Fibroblast of lung (primary cell): ENCODE results near the gene NDC80. TPM values are rescaled to one million over a fixed set of nuclear protein-coding genes. Genes with fewer than 3 reads are reported as not detected.

ENCODE experiments used
- DNase-seq, 2 donors: peaks; one replicate each; pipeline versions ENCODE4 v3.0.0 to v3.0.0-alpha.2; 2010; ENCODE audit warnings: low read depth in 2 of 2
- H2AFZ ChIP-seq: 2 replicates; pipeline ENCODE4 v1.5.1; 2012; ENCODE audit warnings: low read length, control low read depth, inconsistent platforms
- H3K27ac ChIP-seq: 2 replicates; pipeline ENCODE4 v1.5.1; 2011; ENCODE audit warnings: low read length, control low read depth; ENCODE audit not compliant: insufficient read depth
- H3K27me3 ChIP-seq: 2 replicates; pipeline ENCODE4 v1.5.1; 2011; ENCODE audit warnings: mild to moderate bottlenecking, low read length; ENCODE audit not compliant: control insufficient read depth, insufficient read depth
- H3K36me3 ChIP-seq: 2 replicates; pipeline ENCODE4 v1.5.1; 2011; ENCODE audit warnings: low read length; ENCODE audit not compliant: control insufficient read depth, insufficient read depth
- H3K4me1 ChIP-seq: 2 replicates; pipeline ENCODE4 v1.5.1; 2011; ENCODE audit warnings: low read length; ENCODE audit not compliant: control insufficient read depth, insufficient read depth; ENCODE audit errors: extremely low read depth
- H3K4me2 ChIP-seq: 2 replicates; pipeline ENCODE4 v1.5.1; 2011; ENCODE audit warnings: low read length, control low read depth; ENCODE audit not compliant: insufficient read depth; ENCODE audit errors: extremely low read depth
- H3K4me3 ChIP-seq, 4 experiments: fragments of 200-600 bp in 1 of 4; sonication (generic) in 1 of 4; replicated peaks in 1 of 4; 2 replicates each; pipeline ENCODE4 v1.5.1; 2011 to 2016; ENCODE audit warnings: low read length in 4 of 4, low read depth in 3 of 4, mild to moderate bottlenecking in 3 of 4, control low read depth in 2 of 4, inconsistent platforms in 1 of 4, mixed read lengths in 1 of 4; ENCODE audit not compliant: insufficient read depth in 1 of 4; ENCODE audit errors: control extremely low read depth in 1 of 4
- H3K79me2 ChIP-seq: 2 replicates; pipeline ENCODE4 v1.5.1; 2012; ENCODE audit warnings: mild to moderate bottlenecking, low read length, inconsistent platforms; ENCODE audit not compliant: control insufficient read depth, insufficient read depth
- H3K9ac ChIP-seq: 2 replicates; pipeline ENCODE4 v1.5.1; 2011; ENCODE audit warnings: mild to moderate bottlenecking, low read length, control low read depth; ENCODE audit not compliant: insufficient read depth
- H3K9me3 ChIP-seq: 2 replicates; pipeline ENCODE4 v1.5.1; 2012; ENCODE audit warnings: low read depth, low read length; ENCODE audit not compliant: control insufficient read depth, insufficient read depth
- H4K20me1 ChIP-seq: 2 replicates; pipeline ENCODE4 v1.5.1; 2011; ENCODE audit warnings: low read length; ENCODE audit not compliant: control insufficient read depth, insufficient read depth; ENCODE audit errors: extremely low read depth
- EZH2 ChIP-seq: IDR thresholded peaks from 2 replicates; pipeline ENCODE4 v1.5.1; 2012; ENCODE audit warnings: low read length, control low read depth, mild to moderate bottlenecking; ENCODE audit errors: missing control alignments
- polyA plus RNA-seq, 2 donors: library from polyadenylated mRNA; depleted of rRNA in 1 of 2; stranded (reverse) in 1 of 2; unstranded in 1 of 2; fragments of >200 nt; gene quantifications; 2 replicates each; pipeline ENCODE4 v1.2.1, GENCODE V29; 2011 to 2012; ENCODE audit warnings: missing spikeins in 1 of 2
- total RNA-seq: library from RNA; depleted of rRNA; stranded (reverse); fragments of >200 nt; gene quantifications from 2 replicates; pipeline ENCODE4 v1.2.1, GENCODE V29; 2014
- TF ChIP-seq, protein P1 (sequence below), 2 donors: IDR thresholded peaks in 1 of 2; conservative IDR thresholded peaks in 1 of 2; 1 replicate in 1 of 2; 2 replicates in 1 of 2; pipeline ENCODE4 v1.5.1; 2011 to 2012; ENCODE audit warnings: low read length in 2 of 2, control low read depth in 1 of 2, inconsistent platforms in 1 of 2, low read depth in 1 of 2, mild to moderate bottlenecking in 1 of 2

The NDC80 gene
- total and polyA plus RNA-seq, 2 donors (not counting 1 experiment from before 2014, with no cell fraction given): 8.3 to 9.7 TPM

DNA sequence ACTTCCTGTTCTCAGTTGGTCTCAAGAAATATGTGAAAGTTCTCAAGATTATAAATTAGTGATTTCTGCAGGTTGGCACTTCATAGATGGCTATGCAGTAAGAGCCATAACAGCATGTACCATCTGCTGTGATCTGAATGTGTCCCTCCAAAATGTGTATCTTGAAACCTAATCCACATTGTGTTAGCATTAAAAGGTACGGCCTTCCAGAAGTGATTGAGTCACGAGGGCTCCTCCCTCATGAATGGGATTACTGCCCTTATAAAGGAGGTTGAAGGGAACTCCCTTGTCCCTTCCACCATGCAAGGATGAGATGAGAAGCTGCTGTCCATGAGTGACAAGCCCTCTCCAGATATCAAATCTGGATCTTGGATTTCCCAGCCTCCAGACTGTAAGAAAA is 45.0 kb upstream of the NDC80 start:
- Histone ChIP-seq H3K4me3 (no peak overlapping the region), H3K79me2 (no peaks in the 10 kb centered on the region), H3K4me1 (no peaks in the 10 kb centered on the region), H3K27ac (no peak overlapping the region), H3K27me3 (no peaks in the 10 kb centered on the region), H2AFZ (no peak overlapping the region), H3K36me3 (no peaks in the 10 kb centered on the region), H3K9me3 (no peaks in the 10 kb centered on the region), H3K4me2 (no peak overlapping the region), H3K9ac (no peak overlapping the region), H4K20me1 (no peaks in the 10 kb centered on the region)
- TF ChIP-seq, protein P1, sequence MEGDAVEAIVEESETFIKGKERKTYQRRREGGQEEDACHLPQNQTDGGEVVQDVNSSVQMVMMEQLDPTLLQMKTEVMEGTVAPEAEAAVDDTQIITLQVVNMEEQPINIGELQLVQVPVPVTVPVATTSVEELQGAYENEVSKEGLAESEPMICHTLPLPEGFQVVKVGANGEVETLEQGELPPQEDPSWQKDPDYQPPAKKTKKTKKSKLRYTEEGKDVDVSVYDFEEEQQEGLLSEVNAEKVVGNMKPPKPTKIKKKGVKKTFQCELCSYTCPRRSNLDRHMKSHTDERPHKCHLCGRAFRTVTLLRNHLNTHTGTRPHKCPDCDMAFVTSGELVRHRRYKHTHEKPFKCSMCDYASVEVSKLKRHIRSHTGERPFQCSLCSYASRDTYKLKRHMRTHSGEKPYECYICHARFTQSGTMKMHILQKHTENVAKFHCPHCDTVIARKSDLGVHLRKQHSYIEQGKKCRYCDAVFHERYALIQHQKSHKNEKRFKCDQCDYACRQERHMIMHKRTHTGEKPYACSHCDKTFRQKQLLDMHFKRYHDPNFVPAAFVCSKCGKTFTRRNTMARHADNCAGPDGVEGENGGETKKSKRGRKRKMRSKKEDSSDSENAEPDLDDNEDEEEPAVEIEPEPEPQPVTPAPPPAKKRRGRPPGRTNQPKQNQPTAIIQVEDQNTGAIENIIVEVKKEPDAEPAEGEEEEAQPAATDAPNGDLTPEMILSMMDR (conservative IDR thresholded peaks at IDR 0.05 in 1 of 2, IDR thresholded peaks at IDR 0.05 in 1 of 2; ENCODE audit: low read depth in 1 of 2, low read length in 2 of 2): no peak
- no peak for TF ChIP-seq EZH2
- DNase-seq: no peak

DNA sequence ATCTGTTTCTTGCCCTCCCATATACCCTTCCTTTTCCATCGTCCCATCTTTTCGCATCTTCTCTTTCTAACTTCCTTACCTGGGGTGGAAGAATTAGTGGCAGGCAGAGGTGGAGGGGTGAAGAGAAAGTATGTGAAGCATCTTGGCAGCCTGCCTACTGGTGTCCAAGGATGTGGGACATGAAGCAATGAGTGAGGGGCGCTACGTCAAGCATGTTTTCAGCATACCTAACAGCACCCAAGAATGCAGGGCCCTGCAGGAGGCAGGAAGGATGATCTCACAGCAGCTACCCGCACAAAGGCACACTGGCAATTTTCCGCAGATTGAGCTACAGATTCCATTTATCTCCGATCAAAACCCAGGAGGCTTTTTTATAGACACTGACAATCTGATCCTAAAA is 42.2 kb upstream of the NDC80 start:
- Histone ChIP-seq H2AFZ (no peak overlapping the region), H3K9me3 (no peaks in the 10 kb centered on the region), H4K20me1 (no peaks in the 10 kb centered on the region), H3K36me3 (no peaks in the 10 kb centered on the region), H3K9ac (no peak overlapping the region), H3K4me2 (no peak overlapping the region), H3K4me3 (no peak overlapping the region), H3K27ac (no peak overlapping the region), H3K79me2 (no peaks in the 10 kb centered on the region), H3K4me1 (no peaks in the 10 kb centered on the region), H3K27me3 (no peaks in the 10 kb centered on the region)
- DNase-seq: peak in 1 of 2 donors; percentile 91
- no peak for TF ChIP-seq EZH2
- TF ChIP-seq, protein P1 (conservative IDR thresholded peaks at IDR 0.05 in 1 of 2, IDR thresholded peaks at IDR 0.05 in 1 of 2; ENCODE audit: low read depth in 1 of 2, low read length in 2 of 2): no peak

DNA sequence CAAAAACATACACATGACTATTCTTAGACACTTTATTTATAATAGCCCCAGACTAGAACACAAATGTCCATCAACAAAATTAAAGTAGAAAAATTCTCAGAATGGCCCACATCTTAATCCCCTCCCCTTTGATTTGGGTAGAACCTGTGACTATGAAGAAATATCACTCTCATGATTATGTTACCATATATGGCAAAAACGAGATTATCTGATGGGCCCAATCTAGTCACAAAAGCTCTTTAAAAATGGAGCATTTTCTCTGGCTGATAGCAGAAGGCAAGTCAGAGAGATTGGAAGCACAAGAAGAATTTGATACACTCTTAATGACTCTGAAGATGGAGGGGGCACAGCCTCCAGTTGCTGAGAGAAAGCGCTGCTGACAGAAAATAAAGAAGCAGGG is 39.6 kb upstream of the NDC80 start:
- TF ChIP-seq, protein P1 (conservative IDR thresholded peaks at IDR 0.05 in 1 of 2, IDR thresholded peaks at IDR 0.05 in 1 of 2; ENCODE audit: low read depth in 1 of 2, low read length in 2 of 2): no peak
- TF ChIP-seq EZH2: no peak
- H3K4me3 ChIP-seq: no peak overlapping the region
- no peak overlapping the region for H3K27ac ChIP-seq
- no peaks in the 10 kb centered on the region for H4K20me1 ChIP-seq
- H3K36me3 ChIP-seq: no peaks in the 10 kb centered on the region
- no peak overlapping the region for H2AFZ ChIP-seq
- H3K79me2 ChIP-seq: no peaks in the 10 kb centered on the region
- no peak overlapping the region for H3K4me2 ChIP-seq
- H3K9ac ChIP-seq: no peak overlapping the region
- no peaks in the 10 kb centered on the region for H3K9me3 ChIP-seq
- DNase-seq: no peak
- no peaks in the 10 kb centered on the region for H3K27me3 ChIP-seq
- H3K4me1 ChIP-seq: no peaks in the 10 kb centered on the region
